ENCODE results near the gene WDR31.
"Not testable (repeated sequence)": the region's sequence is repeated elsewhere in the genome, so short reads cannot be mapped to it uniquely, and the experiment has no call there.

The WDR31 gene

DNA sequence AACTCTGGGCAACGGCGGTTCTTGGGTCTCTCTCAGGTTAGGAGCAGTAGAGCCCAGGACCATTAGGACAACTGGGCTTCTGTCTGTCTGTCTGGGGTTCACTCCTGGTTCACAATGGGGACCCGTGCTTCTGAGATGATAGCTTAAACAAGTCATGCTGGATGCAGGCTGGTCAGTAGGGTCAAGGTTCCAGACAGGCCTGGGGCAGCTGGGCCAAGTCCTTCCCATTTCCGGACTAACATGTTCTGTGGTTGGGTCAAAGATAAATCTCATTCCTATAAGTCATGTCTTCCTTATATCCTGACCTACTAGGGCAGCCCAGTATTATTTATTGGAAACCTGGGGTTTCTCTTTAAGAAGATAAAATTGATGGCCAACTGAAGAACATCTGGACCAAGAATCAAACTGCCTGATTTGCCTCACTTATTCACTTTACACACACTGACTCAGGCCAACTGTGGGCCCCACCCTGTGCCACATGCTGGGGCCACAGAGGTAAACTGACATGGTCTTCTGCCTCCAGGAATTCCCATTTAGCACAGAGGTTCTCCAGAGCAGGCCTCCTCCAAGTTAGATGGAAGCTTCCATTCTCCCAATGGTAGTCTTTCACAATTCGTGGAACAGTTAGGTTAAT, 28.4 kb upstream of the WDR31 start:
- DNase-seq: no peak

DNA sequence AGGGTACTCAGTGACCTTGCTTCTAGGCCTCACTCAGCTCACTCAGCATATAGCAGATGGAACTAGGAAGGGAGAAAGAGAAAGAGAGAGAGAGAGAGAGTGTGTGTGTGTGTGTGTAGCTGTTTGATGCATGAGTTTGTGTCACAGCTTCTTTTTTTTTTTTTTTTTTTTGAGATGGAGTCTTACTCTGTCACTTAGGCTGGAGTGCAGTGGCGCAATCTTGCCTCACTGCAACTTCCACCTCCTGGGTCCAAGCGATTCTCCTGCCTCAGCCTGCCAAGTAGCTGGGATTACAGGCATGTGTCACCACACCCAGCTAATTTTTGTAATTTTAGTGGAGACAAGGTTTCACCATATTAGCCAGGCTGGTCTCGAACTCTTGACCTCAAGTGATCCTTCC, 25.6 kb upstream of the WDR31 start:
- not testable (repeated sequence) for DNase-seq

DNA sequence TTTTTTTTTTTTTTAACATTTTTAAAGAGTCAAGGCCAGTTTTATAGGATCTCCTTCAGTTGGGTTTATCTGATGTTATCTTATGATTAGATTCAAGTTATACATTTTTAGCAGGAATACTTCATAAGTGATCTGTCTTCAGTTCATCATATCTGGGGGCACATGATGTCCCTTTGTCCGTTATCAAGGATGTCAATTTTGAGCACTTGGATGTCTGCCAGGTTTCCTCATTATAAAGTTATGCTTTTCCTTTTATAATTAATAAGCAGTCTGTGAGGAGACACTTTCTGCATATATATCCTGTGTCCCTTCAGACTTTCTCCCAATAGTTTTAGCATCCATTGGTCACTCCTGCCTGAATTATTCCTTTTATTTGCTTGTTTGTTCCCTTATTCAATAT, 24.9 kb upstream of the WDR31 start:
- no peak for DNase-seq

DNA sequence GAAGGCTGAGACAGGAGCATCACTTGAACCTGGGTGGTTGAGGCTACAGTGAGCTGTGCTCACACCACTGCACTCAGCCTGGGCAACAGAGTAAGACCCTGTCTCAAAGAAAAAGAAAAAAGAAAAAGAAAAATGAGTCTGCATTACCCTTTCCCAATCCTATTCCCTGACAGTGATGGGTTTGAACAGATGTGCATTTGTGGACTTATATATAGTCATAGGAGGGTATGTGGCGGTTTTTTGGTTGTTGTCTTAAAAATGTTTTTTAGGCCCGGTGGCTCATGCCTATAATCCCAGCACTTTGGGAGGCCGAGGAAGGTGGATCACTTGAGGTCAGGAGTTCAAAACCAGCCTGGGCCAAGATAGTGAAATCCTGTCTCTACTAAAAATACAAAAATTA, 23.3 kb upstream of the WDR31 start:
- DNase-seq: no peak

DNA sequence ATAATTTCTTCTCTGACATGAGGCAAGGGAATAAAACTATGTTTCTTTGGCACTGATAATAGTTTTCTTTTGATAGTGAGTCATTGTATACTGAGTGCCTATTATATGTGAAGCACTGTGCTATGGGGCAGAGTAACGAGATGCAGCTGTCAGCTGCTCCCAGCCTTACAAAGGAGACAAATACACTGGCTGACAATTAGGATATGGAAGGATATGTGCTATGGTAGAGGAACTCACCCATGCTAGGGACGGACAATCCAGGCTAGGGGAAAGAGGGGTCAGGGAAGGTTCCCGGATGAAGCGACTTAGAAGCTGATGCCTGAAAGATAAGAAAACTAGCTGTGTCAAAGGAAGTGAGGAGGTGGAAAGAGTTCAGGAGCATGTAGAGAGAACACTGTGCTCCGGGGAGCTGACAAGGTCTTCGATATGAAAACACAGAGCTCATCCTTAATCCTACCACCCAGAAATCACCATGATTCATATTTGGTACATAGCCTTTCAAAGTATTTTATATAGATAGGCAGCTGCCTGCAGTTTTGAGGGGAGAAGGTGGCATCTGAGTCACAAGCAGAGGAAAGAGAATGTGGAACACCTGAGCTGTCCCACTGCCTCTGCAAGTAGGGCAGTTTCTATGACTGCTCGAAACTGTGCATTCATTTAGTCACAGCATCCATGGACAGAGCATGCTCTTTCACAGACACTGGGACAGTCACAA, 21.4 kb upstream of the WDR31 start:
- peak; percentile 64 for DNase-seq

DNA sequence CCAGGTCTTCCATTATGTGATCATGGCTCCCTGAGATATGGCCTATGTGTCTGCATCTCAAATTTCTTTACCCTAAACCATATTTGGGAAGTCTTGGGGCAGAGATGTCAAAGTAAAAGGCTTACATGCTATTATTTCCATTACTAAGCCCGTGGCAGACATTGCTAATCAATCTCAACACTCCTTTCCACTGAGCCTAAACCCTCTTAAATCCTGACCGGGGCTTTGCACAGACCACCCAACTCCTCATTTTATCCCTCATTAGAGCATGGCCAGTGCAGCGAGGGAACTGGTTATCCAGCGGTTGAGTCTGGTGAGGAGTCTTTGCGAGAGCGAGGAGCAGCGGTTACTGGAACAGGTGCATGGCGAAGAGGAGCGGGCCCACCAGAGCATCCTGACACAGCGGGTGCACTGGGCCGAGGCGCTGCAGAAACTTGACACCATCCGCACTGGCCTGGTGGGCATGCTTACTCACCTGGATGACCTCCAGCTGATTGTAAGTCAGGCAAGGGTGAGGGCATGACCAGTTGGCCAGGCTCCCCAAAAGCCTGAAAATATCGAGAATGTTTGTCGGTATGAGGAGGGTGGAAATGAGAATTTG, 20.3 kb upstream of the WDR31 start:
- no peak for DNase-seq

DNA sequence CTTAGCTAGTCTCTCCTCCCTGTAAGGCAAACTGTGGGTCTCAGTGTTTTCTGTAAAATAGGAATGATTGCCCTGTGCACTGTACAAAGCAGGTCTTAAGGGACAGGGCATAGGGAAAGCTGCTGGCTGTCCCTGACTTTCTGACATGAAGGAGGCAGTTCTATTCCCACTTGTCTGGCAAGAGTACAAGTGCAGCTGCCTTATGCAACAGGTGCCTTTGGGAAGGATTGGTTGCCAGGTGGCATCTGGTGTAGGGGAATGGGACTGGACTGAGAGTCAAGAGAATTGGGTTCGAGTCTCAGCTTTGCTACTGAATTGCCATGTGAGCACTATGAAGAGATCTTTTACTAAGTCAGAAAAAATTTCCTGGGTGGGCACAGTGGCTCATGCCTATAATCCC, 19.3 kb upstream of the WDR31 start:
- DNase-seq: no peak

DNA sequence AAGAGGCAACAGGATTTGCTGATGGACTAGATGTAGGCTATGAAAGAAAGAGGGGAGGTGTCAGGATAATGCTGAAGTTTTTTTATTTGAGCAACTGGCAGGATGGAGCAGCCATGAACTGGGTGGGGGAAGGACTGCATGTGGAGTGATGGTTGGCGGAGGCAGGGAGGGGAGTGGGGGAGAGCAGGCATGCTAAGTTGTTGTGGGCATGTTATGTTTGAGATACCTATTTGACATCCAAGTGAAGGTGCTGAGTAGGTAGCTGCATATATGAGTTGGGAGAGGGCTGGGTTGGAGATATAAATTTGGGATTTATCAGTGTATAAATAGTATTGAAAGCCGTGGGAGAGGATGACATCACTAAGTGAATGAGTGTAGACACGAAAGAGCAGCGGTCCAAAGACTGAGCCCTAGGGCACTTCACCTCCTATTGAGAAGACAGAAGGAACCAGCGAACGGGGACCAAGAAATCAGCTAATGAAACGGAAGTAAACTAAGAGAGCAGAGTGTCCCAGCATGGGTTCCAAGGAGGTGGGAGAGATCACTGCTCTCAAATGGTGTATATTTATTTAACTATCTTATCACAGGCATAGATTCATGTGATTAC, 16.7 kb upstream of the WDR31 start:
- DNase-seq: no peak

DNA sequence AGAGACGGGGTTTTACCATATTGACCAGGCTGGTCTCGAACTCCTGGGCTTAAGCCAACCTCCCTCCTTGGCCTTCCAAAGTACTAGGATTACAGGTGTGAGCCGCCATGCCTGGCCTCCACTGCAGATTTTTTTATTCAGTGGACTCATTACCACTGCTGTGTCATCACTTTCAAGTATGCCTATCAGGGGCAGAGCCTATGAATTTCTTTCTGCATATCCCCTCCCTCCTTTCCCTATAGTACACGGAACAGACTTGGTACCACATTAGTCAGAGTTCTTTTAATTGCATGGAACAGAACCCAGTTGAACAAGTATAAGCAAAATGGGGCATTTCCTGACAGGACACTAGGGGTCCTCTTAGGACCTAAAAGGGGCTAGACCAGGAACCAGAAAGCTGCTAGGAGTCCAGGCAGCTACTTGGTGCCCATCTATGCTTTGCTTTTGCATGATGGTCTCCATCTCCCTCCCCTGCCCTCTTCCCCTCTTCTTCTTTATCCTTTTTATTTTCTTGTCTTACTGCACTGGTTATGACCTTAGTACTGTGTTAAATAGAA, 15.0 kb upstream of the WDR31 start:
- no peak for DNase-seq

DNA sequence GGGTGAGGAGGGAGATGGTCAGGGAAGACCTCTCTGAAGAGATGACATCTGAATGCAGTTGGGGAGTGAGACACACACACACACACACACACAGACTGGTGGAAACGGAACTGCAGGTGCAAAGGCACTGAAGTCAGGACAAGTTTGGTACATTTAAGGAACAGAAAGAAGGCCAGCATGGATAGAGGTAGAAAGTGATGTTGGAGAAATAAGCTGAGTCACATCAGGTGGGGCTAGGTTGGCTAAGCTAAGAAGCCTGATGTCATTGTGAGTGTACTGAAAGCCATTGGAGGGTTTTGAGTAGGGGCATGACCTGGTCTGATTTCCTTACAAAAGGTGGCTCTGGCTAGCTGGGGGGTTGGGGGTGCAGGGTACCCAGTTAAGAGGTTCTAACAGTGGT, 12.3 kb upstream of the WDR31 start:
- no peak for DNase-seq

DNA sequence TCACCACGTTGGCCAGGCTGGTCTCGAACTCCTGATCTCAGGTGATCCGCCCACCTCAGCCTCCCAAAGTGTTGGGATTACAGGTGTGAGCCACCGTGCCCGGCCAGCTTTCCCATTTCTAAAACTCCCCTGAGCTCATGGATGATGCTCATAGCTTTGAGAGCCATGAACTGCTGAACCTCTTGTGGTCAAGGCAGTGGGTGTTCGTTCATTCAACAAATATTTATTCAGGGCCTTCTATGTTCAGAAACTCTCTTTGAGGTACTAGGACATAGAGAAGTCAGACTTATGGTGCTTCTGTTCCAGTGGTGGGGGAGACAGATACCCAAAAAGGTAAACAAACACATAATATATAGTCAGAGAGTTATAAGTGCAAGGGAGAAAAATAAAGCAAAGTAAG, 11.9 kb upstream of the WDR31 start:
- DNase-seq: no peak

DNA sequence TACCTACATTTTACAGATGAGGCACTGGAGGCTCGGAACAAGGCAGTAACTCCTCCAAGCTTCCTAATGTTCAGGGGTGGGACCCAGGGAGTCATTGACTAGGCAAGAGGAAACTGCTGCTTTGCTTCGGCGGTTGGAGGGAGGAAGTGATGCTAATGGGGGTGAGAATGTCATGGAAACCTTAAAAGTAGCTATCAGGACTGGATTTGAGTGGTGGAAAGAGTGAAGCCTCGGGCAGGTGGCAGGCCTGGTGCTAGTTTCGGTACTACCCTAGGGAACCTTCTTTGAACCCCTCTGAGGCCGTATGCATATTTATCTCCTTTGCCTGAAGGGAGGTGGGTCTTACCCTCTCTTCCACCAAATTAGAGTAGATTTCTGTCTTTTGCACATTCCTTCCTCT, 10.9 kb upstream of the WDR31 start:
- DNase-seq: peak; percentile 56

DNA sequence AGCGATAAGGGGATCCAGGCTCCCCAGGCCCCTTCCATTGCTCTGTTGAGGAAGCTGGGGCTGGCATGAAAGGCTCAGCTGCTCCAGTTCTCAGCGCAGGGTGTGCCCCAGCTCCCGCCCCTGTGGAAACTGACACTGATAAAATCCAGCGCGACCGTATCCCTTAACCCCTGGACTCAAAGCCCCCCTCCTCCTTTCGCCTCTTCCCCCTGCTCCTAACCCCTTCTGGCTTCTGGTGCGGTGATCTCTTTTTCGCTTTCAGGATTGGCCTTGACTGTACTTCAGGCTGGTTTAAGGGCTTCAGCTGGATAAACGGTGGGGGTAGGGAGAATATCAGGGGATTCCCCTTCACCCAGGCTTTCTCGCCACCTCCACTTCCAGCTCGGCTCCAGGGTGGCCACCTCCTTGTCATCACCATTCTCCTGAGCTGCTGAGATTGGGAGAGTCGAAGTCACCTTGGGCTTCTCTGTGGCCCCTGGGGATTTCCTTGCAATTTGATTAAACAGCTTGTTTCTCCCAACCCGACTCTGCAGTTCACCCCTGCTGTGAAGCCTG, 10.1 kb upstream of the WDR31 start:
- no peak for DNase-seq

DNA sequence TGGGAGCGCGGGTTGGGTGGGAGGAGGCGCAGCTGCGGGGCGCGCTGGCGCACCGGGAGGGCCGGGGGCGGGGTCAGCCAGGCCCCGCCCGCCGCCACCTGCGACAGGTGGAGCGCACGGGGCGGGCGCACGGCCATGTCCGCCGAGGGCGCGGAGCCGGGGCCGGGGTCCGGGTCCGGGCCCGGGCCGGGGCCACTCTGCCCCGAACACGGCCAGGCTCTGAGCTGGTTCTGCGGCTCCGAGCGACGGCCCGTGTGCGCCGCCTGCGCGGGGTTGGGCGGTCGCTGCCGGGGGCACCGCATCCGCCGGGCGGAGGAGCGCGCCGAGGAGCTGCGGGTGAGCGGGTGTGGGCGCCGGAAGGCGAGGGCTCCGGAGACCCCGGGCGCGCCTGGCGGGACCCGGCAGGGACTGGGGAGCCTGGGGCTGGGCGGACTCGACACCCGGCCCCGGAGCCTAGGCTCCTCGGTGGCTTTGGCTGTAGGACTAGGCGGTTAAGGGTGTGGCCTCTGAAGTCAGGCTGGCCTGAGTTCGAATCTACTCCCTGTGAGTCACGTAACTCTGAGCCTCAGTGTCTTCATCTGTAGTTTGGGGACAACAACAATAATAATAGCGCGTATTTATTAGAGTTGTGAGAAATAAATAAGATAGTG, 9.5 kb upstream of the WDR31 start, which contains the start of gene BSPRY:
Gene BSPRY (plus strand): TSS at position 97 of the 650 bp plus-strand sequence. CDS start 39 bp downstream, at position 136.
- peak; percentile 22 for DNase-seq

DNA sequence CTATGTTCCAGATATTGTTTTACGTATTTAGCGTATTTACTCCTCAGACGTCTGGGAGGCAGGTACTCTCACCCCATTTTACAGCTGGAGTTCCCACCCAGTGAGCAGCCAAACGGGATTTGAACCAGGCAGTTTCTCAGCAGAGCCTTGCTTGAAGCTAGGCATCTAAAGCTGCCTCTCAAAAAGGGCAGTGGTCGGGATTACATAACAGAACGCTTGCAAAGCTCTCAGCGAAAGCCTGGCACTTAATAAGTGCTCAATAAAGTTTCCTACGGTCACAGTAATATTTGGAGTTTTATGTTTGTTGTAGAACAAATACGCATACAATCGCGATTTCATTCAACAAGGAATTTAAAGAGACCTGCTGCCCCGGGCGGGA, 9.0 kb upstream of the WDR31 start:
- DNase-seq: no peak

DNA sequence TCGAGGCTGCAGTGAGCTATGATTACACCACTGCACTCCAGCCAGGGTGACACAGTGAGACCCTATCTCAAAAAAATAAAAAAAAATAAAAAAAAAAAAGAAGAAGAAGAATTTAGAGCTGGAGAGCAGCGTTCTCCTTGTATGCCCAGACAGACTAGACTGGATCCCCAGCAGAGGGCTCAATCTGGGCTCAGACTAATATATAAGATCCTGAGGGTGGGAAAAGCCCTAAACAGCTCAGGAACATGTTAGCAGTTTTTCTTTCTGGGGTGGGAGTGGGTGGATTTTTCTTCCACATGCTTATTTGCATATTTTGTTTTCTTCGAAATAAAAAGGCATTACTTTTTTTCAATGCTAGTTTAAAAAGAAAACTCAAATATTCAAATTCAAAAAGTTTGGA, 8.4 kb upstream of the WDR31 start:
- DNase-seq: no peak

DNA sequence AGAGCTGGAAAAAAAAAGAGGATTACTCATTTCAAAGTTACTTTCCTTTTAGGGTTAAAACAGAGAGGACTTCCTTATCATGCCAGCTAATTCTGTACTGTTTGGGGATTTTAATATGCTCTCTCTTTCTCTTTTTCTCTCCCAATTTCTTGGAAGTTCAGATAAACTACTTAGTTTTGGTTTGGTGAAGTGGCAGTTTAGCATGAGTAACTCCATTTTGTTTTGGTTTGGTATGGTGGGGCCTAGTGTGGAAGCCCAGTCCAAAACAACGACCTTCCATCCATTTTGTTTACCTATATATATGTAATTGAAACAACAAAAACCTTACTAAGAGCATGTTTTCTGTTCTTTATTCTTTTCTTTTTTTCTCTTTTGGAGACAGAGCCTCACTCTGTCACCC, 5.6 kb upstream of the WDR31 start:
- no peak for DNase-seq

DNA sequence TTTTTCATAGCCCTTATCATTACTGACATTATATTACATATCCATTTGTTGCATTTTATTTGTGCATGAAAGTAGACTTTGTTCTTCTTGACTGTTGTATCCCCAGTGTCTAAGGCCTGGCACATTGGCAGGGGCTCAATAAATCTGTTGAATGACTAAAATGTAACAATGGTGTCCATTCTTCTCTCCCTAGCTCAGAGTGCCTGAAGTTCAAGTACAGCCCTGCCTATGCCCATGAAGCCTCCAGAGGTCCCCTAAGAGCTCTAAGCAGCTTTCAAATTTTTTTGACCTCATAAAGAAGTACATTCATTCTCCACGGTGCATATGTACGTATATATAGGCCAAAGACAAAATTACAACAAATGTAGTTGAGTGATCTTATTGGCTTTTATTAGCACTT, 5.1 kb upstream of the WDR31 start:
- DNase-seq: no peak

DNA sequence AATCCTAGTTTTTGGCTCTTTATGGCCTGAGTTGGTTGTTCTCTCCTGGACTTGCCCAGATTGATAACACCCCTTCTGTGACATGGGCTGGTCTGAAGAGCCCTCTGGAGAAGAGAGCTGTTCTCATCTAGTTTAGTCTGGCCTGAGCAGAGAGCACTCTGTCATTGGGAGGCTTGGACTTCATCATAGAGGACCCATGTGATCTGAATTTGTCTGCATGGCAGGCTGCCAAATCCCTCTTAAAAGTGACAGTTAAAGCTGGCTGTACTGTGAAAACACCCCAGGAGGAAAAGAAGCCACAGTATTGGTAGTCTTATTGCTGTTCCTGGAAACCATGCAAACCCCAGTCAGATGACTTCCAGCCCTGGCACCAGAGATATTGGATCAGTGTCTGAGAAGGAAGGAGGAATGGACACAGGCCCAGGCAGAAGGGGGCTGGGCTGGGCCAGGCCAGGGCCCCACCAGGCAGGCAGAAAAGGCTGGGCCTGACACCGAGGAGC, 3.7 kb upstream of the WDR31 start:
- no peak for DNase-seq

DNA sequence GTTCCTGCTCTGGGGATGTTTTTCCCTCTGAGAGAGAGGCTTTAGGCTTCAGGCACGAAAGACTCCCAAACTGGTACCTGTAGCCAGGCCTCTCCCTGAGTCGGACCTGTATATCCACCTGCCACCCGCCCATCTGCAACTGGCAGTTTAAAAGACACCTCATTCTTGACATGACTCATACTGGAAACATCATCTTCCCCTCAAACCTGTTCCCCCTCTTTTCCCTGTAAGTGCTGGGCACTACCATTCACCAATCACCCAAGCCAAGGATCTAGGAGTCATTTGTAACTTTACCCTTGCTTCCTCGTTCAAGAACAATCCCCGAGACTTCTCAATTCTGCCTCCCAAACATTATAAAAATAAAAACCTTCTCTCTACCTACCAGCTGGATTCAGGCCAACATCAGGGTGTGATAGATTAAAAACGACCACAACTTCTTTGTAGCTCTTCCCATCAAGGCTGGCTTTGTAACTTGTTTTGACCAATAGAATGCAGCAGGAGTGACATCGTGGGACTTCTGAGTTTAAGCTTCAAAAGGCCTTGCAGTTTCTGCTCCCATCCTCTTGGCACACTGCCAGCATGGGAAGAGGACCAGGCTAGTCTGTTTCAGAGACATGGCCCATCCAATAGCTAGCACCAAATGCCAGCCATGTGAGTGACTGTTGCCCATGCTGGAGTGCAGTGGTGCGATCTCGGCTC, 1.8 kb upstream of the WDR31 start:
- DNase-seq: no peak

DNA sequence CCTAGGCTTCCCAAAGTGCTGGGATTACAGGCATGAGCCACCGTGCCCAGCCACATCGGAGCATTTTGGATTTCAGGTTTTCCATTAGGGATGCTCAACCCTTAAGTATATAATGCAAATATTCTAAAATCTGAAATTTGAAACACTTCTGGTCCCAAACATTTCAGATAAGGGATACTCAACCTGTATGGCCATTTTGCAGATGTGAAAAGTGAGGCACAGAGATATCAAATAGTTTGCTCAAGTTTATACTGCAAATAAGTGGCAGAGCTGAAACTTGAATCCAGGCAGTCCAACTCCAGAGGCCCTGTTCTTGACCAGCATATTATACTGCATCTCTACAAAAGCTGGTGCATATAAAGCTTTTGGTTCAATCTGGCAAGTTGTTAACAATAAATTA, 2.4 kb downstream of the WDR31 start:
- no peak for DNase-seq

DNA sequence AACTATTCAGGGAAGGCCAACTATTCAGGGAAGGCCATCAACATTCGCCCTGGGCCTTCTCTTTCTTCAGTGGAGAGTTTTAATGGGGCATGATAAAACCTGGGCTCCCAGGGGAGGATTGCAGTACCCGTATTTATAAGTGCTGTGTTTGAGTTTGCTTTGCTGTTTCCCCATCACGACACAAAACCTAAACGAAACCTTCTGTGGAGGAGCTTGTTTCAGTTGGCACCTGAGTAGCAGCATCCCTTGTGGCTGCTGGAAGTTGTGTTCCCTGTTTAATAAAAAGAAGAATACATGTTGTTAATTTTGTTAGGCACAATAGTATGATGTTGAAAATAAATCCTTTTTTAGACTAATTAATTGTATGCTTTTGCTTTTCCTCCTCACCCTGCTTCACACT, 8.3 kb downstream of the WDR31 start:
- DNase-seq: no peak
